H9 (cell line): ENCODE results near the gene TBPL1. TPM values are rescaled to one million over a fixed set of nuclear protein-coding genes. Genes with fewer than 3 reads are reported as not detected.

Experiments used
- DNase-seq: peaks from one replicate; pipeline ENCODE4 v3.0.0-alpha.2; 2017
- H2AFZ ChIP-seq: one replicate; pipeline ENCODE4 v1.6.1; 2013; ENCODE audit warnings: mild to moderate bottlenecking, low read length, control low read depth, moderate library complexity
- H2AK5ac ChIP-seq: 2 replicates; pipeline ENCODE4 v1.6.1; 2013; ENCODE audit warnings: low read length, control low read depth, mixed read lengths; ENCODE audit not compliant: insufficient read length
- H2BK120ac ChIP-seq: one replicate; pipeline ENCODE4 v1.6.1; 2013; ENCODE audit warnings: low read depth, mild to moderate bottlenecking, low read length, control low read depth, inconsistent platforms; ENCODE audit not compliant: poor library complexity, severe bottlenecking
- H2BK12ac ChIP-seq: 2 replicates; pipeline ENCODE4 v1.6.1; 2013; ENCODE audit warnings: low read length, control low read depth, mixed read lengths, low read depth; ENCODE audit not compliant: insufficient read length
- H2BK15ac ChIP-seq: 2 replicates; pipeline ENCODE4 v1.6.1; 2013; ENCODE audit warnings: low read depth, low read length, control low read depth
- H2BK20ac ChIP-seq: one replicate; pipeline ENCODE4 v1.6.1; 2013; ENCODE audit warnings: low read depth, mild to moderate bottlenecking, low read length, control low read depth, inconsistent platforms; ENCODE audit not compliant: poor library complexity, severe bottlenecking
- H2BK5ac ChIP-seq: 2 replicates; pipeline ENCODE4 v1.6.1; 2013; ENCODE audit warnings: low read length, control low read depth, mixed read lengths; ENCODE audit not compliant: insufficient read length
- H3K14ac ChIP-seq: 2 replicates; pipeline ENCODE4 v1.6.1; 2013; ENCODE audit warnings: low read length, control low read depth; ENCODE audit not compliant: insufficient read depth
- H3K18ac ChIP-seq: 2 replicates; pipeline ENCODE4 v1.6.1; 2013; ENCODE audit warnings: low read depth, mild to moderate bottlenecking, mixed read lengths, low read length, control low read depth; ENCODE audit not compliant: insufficient read length
- H3K23ac ChIP-seq: 2 replicates; pipeline ENCODE4 v1.6.1; 2013; ENCODE audit warnings: low read length, control low read depth, mixed read lengths, low read depth; ENCODE audit not compliant: insufficient read length
- H3K23me2 ChIP-seq: 2 replicates; pipeline ENCODE4 v1.6.1; 2013; ENCODE audit warnings: low read depth, mild to moderate bottlenecking, mixed read lengths, low read length, control low read depth; ENCODE audit not compliant: insufficient read length, poor library complexity, severe bottlenecking
- H3K27ac ChIP-seq: 2 replicates; pipeline ENCODE4 v1.5.1; 2013; ENCODE audit warnings: low read length, control low read depth, mixed read lengths, low read depth; ENCODE audit not compliant: insufficient read length
- H3K27me3 ChIP-seq: 2 replicates; pipeline ENCODE4 v1.6.1; 2013; ENCODE audit warnings: low read length, control low read depth, inconsistent platforms; ENCODE audit not compliant: insufficient read depth
- H3K4ac ChIP-seq: 2 replicates; pipeline ENCODE4 v1.6.1; 2013; ENCODE audit warnings: low read depth, mild to moderate bottlenecking, control low read depth, inconsistent platforms, low read length, moderate library complexity
- H3K4me1 ChIP-seq: 2 replicates; pipeline ENCODE4 v1.6.1; 2013; ENCODE audit warnings: low read length, control low read depth, inconsistent platforms; ENCODE audit not compliant: insufficient read depth
- H3K4me2 ChIP-seq: 2 replicates; pipeline ENCODE4 v1.6.1; 2013; ENCODE audit warnings: low read length, control low read depth, mixed read lengths; ENCODE audit not compliant: insufficient read length, insufficient read depth
- H3K56ac ChIP-seq: 2 replicates; pipeline ENCODE4 v1.6.1; 2013; ENCODE audit warnings: low read depth, mild to moderate bottlenecking, mixed read lengths, low read length, control low read depth; ENCODE audit not compliant: insufficient read length
- H3K79me1 ChIP-seq: 2 replicates; pipeline ENCODE4 v1.6.1; 2013; ENCODE audit warnings: low read depth, mild to moderate bottlenecking, moderate library complexity, low read length, control low read depth, inconsistent platforms; ENCODE audit not compliant: insufficient read depth, poor library complexity, severe bottlenecking
- H3K79me2 ChIP-seq: 2 replicates; pipeline ENCODE4 v1.6.1; 2013; ENCODE audit warnings: low read length, control low read depth, inconsistent platforms; ENCODE audit not compliant: insufficient read depth
- H3K9ac ChIP-seq: 2 replicates; pipeline ENCODE4 v1.6.1; 2013; ENCODE audit warnings: low read length, control low read depth, mixed read lengths; ENCODE audit not compliant: insufficient read length; ENCODE audit errors: extremely low read depth
- H3K9me3 ChIP-seq: one replicate; pipeline ENCODE4 v1.6.1; 2013; ENCODE audit warnings: low read depth, low read length, inconsistent platforms; ENCODE audit not compliant: control insufficient read depth
- H3T11ph ChIP-seq: one replicate; pipeline ENCODE4 v1.6.1; 2013; ENCODE audit warnings: mild to moderate bottlenecking, low read length, control low read depth, inconsistent platforms
- H4K20me1 ChIP-seq: one replicate; pipeline ENCODE4 v1.6.1; 2013; ENCODE audit not compliant: control insufficient read depth, insufficient read length, insufficient read depth
- H4K5ac ChIP-seq: 2 replicates; pipeline ENCODE4 v1.6.1; 2013; ENCODE audit warnings: low read depth, mild to moderate bottlenecking, mixed read lengths, low read length, control low read depth; ENCODE audit not compliant: insufficient read length
- H4K8ac ChIP-seq: replicated peaks from 2 replicates; pipeline ENCODE4 v1.6.1; 2013; ENCODE audit warnings: low read length, control low read depth, mixed read lengths, low read depth; ENCODE audit not compliant: insufficient read length
- H4K91ac ChIP-seq: 2 replicates; pipeline ENCODE4 v1.6.1; 2013; ENCODE audit warnings: low read depth, mild to moderate bottlenecking, moderate library complexity, mixed read lengths, low read length, control low read depth; ENCODE audit not compliant: insufficient read length
- H3K27ac Mint-ChIP-seq, 3 experiments: 2 replicates in 2 of 3; 3 replicates in 1 of 3; pipeline ENCODE4 v1.8.0; 2020 to 2021; ENCODE audit warnings: mixed read lengths in 3 of 3, mild to moderate bottlenecking in 1 of 3, moderate library complexity in 1 of 3
- H3K27me3 Mint-ChIP-seq: 2 replicates; pipeline ENCODE4 v1.8.0; 2021; ENCODE audit warnings: low read depth, mild to moderate bottlenecking, moderate library complexity, mixed read lengths
- H3K36me3 Mint-ChIP-seq, 3 experiments: 2 replicates in 2 of 3; 3 replicates in 1 of 3; pipeline ENCODE4 v1.8.0; 2020 to 2021; ENCODE audit warnings: low read depth in 3 of 3, mixed read lengths in 3 of 3; ENCODE audit not compliant: insufficient read depth in 1 of 3
- H3K4me1 Mint-ChIP-seq, 2 experiments: 2 replicates each; pipeline ENCODE4 v1.8.0; 2020; ENCODE audit warnings: mixed read lengths in 2 of 2
- H3K4me3 Mint-ChIP-seq, 2 experiments: 2 replicates in 1 of 2; 3 replicates in 1 of 2; pipeline ENCODE4 v1.8.0; 2020 to 2021; ENCODE audit warnings: mild to moderate bottlenecking in 2 of 2, mixed read lengths in 2 of 2, moderate library complexity in 1 of 2
- H3K9me3 Mint-ChIP-seq, 2 experiments: 2 replicates in 1 of 2; 3 replicates in 1 of 2; pipeline ENCODE4 v1.8.0; 2020; ENCODE audit warnings: mild to moderate bottlenecking in 2 of 2, mixed read lengths in 2 of 2, moderate library complexity in 1 of 2
- WGBS: extraction: QIAGEN DNeasy Blood & Tissue Kit; methylation state at CpG from one replicate; pipeline ENCODE4 v1.1.7; 2013; ENCODE audit warnings: missing lambda C conversion rate, low lambda C conversion rate, mixed read lengths; ENCODE audit not compliant: insufficient read length; ENCODE audit errors: extremely low coverage; 5-methylcytosine and 5-hydroxymethylcytosine counted together
- total RNA-seq: library from RNA; stranded (reverse); gene quantifications from 2 replicates; pipeline ENCODE4 v1.2.1, GENCODE V29; 2021
- TF ChIP-seq, protein P1 (sequence below): fragments of 200-600 bp; sonication (generic); conservative IDR thresholded peaks from 3 replicates; pipeline ENCODE4 v1.8.0; 2021; ENCODE audit warnings: antibody characterized with exemption, mild to moderate bottlenecking

TBPL1 gene
- total RNA-seq, 1 experiment from 2014 or later: 49.7 TPM

DNA sequence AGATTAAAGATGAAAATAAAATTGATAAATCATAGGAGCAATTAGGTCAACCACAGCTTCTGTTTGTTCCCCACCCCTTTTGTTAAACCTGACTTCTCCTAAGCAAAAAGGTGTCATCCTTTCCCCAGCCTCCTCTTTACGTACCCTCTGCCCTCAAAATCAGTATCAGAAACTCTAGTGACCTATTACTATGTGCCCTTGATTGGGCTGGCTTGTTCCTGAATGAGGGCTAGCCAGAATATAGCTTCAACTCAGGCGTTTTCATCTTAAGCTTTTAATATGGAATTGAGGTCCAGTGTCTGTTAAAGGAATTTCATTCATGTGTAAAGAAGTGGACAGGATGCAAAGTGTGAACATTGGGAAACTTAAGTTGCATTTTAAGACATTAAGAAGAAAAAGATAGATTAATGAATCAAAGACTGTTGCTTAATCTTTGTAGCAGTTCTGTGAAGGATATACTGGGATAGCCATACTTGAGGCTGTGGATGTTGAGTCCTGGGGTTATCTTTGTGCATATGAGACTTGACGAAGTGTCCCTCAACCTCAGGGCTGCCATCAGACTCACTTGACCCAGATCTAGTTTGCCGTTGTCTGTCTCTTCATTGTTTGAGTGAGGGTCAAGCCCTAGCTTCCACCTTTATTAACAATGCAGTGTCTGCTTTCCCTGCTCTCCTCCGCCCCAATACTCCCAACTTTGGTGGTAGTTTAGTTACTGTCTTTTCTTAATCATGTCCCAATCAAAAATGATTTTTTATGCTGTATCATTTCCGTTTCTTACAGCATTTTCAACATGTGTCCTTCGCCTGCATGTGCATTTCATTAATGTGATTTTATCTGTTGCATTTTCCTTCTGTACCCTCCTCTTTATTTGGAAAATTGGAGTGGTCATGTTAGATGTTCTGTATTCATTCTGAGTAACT, 1.9 kb downstream of the TBPL1 start:
- peaks cover 3% of the 10 kb centered on the region; the same call in 1 of the 2 replicates for H3K4me1 ChIP-seq
- TF ChIP-seq, protein P1, sequence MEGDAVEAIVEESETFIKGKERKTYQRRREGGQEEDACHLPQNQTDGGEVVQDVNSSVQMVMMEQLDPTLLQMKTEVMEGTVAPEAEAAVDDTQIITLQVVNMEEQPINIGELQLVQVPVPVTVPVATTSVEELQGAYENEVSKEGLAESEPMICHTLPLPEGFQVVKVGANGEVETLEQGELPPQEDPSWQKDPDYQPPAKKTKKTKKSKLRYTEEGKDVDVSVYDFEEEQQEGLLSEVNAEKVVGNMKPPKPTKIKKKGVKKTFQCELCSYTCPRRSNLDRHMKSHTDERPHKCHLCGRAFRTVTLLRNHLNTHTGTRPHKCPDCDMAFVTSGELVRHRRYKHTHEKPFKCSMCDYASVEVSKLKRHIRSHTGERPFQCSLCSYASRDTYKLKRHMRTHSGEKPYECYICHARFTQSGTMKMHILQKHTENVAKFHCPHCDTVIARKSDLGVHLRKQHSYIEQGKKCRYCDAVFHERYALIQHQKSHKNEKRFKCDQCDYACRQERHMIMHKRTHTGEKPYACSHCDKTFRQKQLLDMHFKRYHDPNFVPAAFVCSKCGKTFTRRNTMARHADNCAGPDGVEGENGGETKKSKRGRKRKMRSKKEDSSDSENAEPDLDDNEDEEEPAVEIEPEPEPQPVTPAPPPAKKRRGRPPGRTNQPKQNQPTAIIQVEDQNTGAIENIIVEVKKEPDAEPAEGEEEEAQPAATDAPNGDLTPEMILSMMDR: no peak
- no peaks in the 10 kb centered on the region for H3K9me3 ChIP-seq
- no peak overlapping the region for H2BK120ac ChIP-seq
- DNase-seq: no peak
- H2BK12ac ChIP-seq: no peak overlapping the region
- no peak overlapping the region for H4K5ac ChIP-seq
- no peak overlapping the region for H3K56ac ChIP-seq
- H3K79me1 ChIP-seq: no peaks in the 10 kb centered on the region
- no peak overlapping the region for H3K23ac ChIP-seq
- Mint-ChIP-seq H3K36me3 (no peaks in the 10 kb centered on the region), H3K27me3 (peaks cover 12% of the 10 kb centered on the region), H3K9me3 (no peaks in the 10 kb centered on the region), H3K4me3 (peak overlapping the region; percentile 90 to 91), H3K27ac (no peak overlapping the region), H3K4me1 (peaks cover 23 to 38% of the 10 kb centered on the region in 2 experiments)
- H3T11ph ChIP-seq: no peak overlapping the region
- no peak overlapping the region for H3K14ac ChIP-seq
- no peak overlapping the region for H3K18ac ChIP-seq
- no CpG with 5 or more reads among the region's 7 CpGs for WGBS
- H2AFZ ChIP-seq: no peak overlapping the region
- no peaks in the 10 kb centered on the region for H4K20me1 ChIP-seq
- no peak overlapping the region for H3K4ac ChIP-seq
- no peak overlapping the region for H2AK5ac ChIP-seq
- H3K27me3 ChIP-seq: no peaks in the 10 kb centered on the region
- no peak overlapping the region for H2BK15ac ChIP-seq
- no peak overlapping the region for H3K9ac ChIP-seq
- peak overlapping the region; percentile 69 for H3K4me2 ChIP-seq
- H2BK20ac ChIP-seq: no peak overlapping the region
- no peak overlapping the region for H4K91ac ChIP-seq
- H3K23me2 ChIP-seq: peaks cover 12% of the 10 kb centered on the region
- no peak overlapping the region for H2BK5ac ChIP-seq
- H3K79me2 ChIP-seq: peaks cover 22% of the 10 kb centered on the region; the same call in 1 of the 2 replicates
- no peak overlapping the region for H4K8ac ChIP-seq
- no peak overlapping the region for H3K27ac ChIP-seq
